NCI-H2196 (cell line): Measurements from ENCODE around the gene PTPRN2.
"Not testable (repeated sequence)": the region's sequence is repeated elsewhere in the genome, so short reads cannot be mapped to it uniquely, and the experiment has no call there.

ENCODE experiments used
- DNase-seq: peaks from one replicate; lab custom pipeline; 2025; ENCODE audit not compliant: unreplicated experiment; lab: John Stamatoyannopoulos, UW

The PTPRN2 gene

GRCh38 chr7:158044482-158044823, 543.2 kb downstream of the PTPRN2 start:
- no peak for DNase-seq

- DNase-seq: peak; percentile 34
Measured at GRCh38 chr7:158043551-158044481, 543.8 kb downstream of the PTPRN2 start.

GRCh38 chr7:158042156-158042880, 545.3 kb downstream of the PTPRN2 start:
- DNase-seq: no peak

GRCh38 chr7:158040199-158040598, 547.4 kb downstream of the PTPRN2 start:
- no peak for DNase-seq

- no peak for DNase-seq
Measured at GRCh38 chr7:158039270-158039669, 548.4 kb downstream of the PTPRN2 start.

- DNase-seq: no peak
Measured at GRCh38 chr7:158037211-158037610, 550.4 kb downstream of the PTPRN2 start.

DNA sequence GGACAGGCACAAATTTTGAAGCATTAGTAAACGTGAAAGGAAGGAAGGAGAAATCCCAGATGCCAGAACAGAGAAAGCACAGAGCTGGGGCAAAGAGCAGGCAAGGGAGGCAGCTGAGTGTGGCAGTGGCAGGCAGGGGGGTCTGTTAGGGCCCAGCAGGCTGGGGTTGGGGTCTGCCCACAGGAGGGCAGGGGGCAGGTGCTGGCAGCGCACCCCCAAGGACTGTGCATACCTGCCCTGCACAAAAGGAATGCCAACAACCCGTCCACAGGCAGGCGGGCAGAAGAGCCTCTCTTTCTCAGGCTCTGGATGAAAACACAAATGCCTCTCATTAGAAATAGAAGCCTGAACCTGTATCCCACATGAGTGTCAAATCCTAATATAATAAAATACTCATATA, 552.3 kb downstream of the PTPRN2 start:
- no peak for DNase-seq

DNA sequence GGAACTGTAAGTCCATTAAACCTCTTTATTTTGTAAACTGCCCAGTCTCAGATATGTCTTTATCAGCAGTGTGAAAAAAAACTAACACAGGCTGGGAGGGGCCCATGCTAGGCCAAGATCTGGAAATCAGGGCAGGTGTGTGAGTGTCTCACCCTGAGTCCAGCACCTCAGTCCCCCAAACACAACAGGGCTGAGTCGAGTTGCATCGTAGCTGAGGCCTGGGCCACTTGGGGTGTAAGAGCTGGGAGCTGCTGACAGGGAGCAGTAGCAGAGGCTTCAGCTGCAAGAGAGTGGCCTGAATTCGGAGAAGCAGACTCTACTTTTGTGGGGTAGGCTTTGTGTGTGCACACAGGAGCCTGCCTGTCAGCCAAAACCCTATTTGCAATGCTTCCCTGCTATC, 553.1 kb downstream of the PTPRN2 start:
- DNase-seq: no peak

DNA sequence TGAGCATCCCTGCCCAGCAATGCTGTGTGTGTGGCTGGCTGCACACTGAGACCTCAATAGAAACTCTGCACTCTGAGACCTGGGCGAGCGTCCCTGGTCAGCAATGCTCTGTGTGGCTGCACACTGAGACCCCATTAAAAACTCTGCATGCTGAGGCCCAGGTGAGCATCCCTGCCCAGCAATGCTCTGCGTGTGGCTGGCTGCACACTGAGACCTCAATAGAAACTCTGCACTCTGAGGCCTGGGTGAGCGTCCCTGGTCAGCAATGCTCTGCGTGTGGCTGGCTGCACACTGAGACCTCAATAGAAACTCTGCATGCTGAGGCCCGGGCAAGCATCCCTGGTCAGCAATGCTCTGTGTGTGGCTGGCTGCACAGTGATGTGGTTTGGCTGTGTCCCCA, 553.7 kb downstream of the PTPRN2 start:
- DNase-seq: not testable (repeated sequence)

- no peak for DNase-seq
Measured at GRCh38 chr7:158033196-158033595, 554.4 kb downstream of the PTPRN2 start.

- DNase-seq: no peak
Measured at GRCh38 chr7:158032561-158033115, 555.0 kb downstream of the PTPRN2 start.

DNA sequence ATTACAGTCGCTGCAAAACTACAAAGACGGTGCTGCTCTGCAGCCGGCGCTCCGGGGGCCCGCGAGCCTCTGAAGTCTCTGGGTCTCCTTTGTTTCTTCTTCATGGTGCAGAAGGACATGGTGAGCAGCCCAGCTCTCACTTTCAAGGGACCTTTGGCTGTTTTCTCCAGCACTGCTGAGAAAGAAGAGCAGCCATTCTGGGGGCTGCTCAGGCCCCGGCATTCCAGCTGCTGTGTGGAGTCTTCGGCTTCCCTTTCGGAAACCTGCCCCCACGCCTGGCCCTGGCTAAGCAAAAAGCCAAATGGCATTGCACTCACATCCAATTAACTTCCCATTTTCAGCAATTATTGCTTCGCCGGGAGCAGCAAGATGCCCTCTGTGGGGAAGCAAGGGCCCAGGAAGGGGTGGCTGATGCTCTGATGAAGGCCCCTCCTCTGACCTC, 555.7 kb downstream of the PTPRN2 start:
- DNase-seq: no peak

DNA sequence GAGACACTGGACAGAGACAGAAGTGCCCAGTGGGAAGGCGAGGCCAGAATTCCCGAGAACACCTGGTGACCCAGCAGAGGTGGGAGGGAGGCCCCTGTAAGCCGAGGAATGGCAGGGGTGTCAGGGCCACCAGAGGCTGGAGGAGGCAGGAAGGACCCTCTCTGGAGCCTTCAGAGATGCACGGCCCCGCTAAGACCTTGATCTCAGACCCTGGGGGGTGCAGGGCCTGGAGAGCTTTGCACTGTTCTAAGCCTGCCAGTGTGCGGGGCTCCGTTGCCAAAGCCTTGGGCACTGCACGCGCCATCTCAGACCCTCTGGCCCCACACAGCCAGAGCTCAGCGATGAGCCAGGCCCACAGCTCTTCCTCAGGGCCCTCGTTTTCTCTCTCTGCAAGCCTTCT, 557.1 kb downstream of the PTPRN2 start:
- no peak for DNase-seq

GRCh38 chr7:158030071-158030470, 557.6 kb downstream of the PTPRN2 start:
- DNase-seq: no peak

DNA sequence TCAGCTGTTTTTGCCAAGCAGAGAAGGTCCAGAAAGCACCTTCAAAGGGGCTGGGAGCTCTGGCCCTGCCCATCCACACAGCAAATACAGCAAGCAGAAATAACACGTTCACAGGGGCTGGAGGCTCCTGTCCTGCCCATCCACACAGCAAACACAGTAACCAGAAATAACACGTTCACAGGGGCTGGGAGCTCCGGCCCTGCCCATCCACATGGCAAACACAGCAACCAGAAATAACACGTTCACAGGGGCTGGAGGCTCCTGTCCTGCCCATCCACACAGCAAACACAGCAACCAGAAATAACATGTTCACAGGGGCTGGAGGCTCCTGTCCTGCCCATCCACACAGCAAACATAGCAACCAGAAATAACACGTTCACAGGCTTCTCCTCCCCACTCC, 558.1 kb downstream of the PTPRN2 start:
- DNase-seq: no peak

DNA sequence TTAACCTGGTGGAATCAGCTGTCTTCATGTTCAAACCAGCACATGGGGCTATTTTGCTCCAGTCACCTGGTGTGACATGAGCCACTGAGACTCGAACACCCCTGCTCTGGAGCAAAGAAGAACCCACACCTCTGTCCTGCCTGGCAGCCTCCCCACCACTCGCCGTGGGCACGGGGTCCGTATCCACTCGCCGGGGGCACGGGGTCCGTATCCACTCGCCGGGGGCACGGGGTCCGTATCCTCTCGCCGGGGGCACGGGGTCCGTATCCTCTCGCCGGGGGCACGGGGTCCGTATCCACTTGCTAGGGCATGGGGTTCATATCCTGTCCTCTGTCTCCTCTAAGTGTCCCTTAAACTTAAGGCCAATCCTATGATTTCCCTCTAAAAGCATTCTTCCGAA, 558.7 kb downstream of the PTPRN2 start:
- DNase-seq: no peak

- DNase-seq: peak; percentile 36
Measured at GRCh38 chr7:158028290-158028941, 559.2 kb downstream of the PTPRN2 start.

DNA sequence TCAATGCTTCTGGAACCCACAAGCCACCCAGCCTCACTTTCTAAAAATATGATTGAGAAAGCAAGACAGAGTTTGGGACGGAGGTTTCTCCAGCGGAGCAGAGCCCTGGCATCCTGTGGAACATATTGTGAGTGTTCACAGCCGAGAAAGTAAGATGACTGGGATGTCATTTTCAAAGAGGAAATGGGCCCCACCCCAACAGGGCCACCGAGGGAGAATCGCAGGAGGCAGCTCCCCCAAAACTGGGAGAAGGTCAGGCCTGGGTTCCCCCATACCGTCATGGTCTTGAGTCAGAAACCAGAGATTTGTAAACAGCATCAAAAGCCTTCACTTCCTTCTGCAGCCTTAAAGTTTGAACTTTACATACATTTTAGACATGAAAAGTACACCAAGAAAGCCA, 560.0 kb downstream of the PTPRN2 start:
- DNase-seq: no peak

GRCh38 chr7:158026636-158027265, 560.9 kb downstream of the PTPRN2 start:
- DNase-seq: no peak

- no peak for DNase-seq
Measured at GRCh38 chr7:158025686-158026600, 561.7 kb downstream of the PTPRN2 start.
